ENCODE data around the gene CNIH3. TPM values are rescaled to one million over a fixed set of nuclear protein-coding genes. Genes with fewer than 3 reads are reported as not detected.
A peak's percentile ranks its signal among the peaks of the same experiment; 100 is the strongest.

Gene CNIH3
- total RNA-seq, 1 experiment from 2014 or later = 21.4 TPM

DNA sequence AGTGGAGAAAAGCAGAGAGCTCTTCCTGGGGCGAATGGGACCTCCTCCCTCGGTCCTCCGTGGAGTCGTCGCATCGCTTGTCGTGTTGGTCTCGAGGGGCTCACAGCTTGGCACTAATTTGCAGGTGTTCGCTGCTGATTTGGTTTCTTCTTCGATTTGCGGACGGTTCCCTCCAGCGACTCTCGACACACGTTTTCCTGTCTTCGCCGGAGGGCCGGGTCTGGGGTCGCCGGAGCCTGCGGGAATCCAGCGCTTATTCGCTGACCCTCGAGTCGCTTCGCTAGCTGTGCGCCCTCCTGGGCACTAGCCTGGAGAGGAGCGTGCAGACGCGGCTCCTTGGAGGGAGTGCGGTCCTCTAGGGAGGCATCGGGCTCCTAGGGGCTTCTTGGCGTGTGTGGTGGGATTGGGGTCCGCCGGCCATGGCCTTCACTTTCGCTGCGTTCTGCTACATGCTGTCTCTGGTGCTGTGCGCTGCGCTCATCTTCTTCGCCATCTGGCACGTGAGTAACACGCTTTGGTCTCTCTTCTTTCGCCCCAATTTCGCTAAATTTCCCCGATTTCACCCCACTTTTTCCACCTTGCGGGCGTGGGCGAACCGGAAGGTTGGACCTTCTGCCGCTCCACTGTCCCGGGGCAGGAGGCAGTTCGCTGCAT is 766 bp downstream of the CNIH3 start:
- no peak for DNase-seq (ENCODE audit: low read depth)

DNA sequence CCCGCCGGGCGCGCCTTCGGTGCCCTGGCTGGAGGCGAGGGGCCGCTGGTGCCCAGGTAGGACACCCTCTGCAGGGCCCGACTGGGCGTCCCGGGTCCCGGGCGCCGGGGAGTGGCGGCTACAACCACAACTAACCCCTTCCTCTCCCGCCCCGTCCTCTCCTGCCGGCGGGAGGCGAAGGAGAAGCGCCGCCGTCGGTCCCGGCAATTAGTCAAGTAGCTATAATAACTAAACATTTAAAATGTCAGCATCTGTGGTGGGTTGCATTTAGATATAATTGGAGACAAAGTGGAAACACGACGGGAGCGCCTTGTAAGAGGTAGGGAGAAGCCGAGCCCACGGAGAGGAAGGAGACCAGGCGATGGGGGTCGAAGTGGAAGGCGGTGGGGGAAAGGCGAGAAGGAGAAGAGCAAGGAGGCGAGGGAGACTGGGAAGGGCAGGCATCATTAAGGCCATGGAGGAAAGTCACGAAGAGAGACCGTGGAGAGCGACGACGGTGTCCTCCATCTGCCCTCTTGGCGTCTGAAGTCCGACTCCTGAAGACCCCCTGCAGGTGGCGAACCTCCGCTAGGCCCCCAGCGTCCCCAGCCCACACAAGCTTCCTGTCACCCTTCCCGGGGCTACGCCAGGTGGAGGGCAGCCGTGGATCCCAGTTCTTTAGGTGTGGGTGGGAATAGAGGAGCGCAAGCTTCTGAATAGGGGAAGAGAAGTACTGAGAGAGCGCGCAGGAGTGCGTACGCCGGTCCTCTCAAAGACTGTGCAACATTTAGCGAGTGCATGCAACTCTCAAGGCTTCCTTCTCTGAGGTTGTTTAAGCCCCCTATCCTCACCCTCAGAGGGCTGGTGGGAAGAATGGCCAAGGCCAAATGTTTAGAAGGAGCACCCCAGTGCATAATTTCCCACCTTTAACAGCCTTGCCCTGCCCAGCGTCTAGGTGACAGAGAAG is 1.6 kb downstream of the CNIH3 start:
- DNase-seq (ENCODE audit: low read depth) = no peak

DNA sequence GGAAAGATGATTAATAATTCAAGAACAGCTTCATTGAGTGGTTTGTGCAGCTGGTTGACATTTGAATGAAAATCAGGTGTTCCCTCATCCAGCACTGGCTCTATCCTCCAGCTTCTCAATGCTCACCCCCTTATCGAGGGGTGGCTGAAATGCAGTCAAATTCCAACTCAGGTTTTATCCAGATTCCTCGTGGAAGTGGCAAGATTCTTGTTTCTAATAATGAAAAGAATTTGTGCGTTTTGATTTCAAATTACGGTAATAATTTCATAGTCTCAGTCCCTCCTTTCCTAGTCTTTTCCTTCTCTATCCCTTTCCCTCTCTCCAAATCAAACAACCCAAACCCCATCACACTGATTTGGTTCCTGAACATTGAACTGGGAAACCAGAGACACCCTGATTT is 3.1 kb downstream of the CNIH3 start:
- DNase-seq (ENCODE audit: low read depth) = no peak

DNA sequence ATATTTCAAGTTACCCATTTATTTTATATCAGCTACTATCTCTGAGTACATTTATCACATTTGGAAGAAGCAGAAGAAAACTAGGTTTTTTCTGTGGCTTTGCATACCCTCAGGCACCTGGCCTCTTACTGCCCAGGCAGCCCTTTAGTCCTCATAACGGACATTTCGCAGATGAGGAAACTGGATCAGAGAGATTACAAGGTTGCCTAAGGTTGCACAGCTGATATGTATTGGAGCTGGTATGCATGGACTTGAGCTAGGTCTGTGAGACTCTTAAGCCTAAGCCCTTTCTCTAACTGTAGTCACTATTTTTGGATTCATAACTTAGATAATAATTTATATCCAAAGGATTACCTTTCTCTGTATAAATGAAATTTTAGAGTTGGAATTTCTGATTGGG is 4.0 kb downstream of the CNIH3 start:
- DNase-seq (ENCODE audit: low read depth) = no peak

DNA sequence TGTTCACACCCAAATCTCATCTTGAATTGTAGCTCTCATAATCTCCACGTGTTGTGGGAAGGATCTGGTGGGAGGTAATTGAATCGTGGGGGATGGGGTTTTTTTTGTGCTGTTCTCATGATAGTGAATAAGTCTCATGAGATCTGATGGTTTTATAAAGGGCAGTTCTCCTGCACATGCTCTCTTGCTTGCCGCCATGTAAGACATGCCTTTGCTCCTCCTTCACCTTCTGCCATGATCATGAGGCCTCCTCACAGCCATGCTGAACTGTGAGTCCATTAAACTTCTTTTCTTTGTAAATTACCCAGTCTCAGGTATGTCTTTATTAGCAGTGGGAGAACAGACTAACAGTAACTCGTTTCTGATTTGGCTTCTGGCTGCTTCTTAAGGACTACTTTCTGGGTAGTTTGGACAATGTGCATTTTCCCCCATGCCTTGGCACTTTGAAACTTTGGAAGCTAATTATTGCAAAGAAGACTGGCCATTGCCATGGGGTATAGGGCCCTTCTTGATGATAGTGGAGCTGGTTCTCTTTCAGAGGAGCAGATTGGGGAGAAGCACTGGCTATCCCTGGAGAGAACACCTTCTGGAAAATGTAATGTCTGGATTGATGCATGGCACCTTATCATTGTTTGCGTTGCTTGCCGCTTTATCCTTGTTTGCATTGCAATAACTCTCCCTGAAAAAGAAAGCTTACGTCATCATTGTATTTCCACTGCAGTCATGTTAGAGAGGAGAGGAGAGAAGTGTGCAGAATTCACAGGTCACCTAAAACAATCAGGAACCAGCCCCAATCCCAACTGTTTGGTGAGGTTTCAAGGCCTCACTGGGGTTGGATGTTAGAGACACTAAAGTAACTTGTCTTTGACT is 5.9 kb downstream of the CNIH3 start:
- no peak for DNase-seq (ENCODE audit: low read depth)

DNA sequence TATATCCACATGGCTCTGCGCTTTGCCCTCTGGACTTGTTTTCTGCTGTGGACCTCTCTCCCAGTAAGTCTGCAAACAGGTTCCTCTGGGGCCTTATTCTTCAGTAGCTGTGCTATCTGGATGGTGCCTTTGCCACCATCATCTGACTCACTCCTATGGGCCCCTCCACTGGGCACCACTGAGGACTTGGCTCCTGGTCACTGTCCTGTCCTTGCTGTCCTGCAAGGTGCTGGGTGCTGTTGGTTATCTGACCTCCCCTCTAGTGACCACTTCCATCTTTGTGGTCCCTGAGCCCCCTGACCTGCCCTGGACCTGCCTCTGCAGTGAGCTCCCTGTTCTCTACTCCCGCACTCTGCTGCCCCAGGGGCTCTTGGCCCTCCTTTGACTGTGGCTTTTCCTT is 6.7 kb downstream of the CNIH3 start:
- peak; percentile 30 for DNase-seq (ENCODE audit: low read depth)

DNA sequence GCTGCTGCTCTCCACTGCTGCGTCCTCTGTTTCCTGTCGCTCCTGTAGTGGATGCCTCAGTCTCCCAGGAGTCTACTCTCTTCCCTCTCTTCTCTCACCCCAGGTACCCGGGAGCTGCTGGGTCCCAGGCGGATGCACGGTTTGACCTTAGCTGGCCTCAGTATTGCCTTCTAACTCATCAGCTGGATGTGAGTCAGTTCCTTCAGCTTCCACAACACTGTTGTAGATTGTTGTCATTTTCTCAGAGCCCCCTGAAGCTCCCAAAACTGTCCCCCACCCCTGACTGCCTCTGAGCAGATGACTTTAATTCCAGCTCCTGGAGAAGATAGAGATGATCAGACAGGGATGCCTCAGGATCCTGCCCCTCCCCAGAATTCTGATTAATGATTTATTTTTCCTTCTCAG is 7.2 kb downstream of the CNIH3 start:
- DNase-seq (ENCODE audit: low read depth) = peak; percentile 90

DNA sequence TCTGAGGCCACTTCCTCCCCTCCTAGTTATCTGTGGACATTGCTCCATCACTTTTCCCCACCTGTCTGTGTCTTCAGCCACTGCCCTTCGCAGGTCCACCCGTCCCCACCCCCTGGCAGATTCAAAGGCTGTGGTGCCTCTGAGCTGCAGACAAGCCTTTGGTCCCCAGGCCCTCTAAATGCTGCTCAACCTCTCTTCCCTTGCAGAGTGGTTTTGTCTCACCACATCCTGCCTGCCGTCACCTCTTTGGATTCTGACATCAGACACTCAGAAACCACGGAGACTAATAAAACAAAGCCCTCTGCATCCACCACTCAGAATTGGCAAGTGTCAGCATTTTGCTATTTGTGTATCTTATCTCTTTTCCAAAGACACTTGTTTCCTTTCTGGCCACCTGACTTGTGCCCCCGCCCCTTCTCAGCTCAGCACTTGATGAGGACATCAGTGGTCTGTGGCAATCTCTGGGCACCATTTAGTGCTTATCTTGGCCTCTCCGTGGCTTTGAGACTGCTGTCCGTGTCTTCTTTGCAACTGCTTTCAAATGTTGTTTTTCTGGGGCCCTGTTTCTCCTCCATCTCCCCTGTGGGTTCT is 7.7 kb downstream of the CNIH3 start:
- peak; percentile 100 for DNase-seq (ENCODE audit: low read depth)

DNA sequence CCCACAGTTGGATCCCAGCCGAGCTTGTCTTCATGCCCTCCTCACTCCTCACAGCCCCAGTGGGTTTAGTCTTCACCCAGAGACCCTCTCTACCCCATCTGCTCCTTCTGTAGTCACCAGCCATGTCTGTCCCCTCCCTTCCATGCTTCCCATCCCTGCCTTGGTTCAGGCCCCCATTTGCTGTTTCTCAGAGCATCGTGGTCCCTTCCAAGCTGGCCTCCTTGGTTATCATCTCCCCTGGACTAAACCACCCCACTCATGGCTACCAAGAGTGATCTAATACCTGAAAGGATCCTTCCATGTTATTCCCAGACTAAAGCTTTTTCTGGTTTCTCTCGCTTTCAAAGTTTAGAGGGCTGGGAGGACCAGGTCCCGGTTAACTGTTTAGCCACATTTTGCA is 8.3 kb downstream of the CNIH3 start:
- no peak for DNase-seq (ENCODE audit: low read depth)

DNA sequence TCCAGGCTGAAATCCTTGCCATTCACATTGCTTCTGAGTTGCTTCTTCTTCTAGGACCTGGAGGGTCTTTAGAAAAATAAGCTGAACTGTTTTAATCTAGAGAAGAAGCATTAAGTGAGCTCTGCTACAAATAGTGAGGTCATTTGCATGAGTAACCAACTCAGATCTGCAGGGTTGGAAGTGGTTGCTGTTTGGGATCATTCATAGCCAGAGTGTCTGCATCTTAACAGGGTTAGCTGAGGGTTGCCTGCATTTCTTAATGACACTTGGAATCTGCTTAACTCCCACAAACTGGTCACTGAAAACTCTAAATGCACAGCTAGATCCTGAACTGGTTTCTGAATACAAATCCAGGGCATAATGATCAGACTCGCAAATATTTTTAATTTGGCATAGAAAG is 9.9 kb downstream of the CNIH3 start:
- peak; percentile 89 for DNase-seq (ENCODE audit: low read depth)

DNA sequence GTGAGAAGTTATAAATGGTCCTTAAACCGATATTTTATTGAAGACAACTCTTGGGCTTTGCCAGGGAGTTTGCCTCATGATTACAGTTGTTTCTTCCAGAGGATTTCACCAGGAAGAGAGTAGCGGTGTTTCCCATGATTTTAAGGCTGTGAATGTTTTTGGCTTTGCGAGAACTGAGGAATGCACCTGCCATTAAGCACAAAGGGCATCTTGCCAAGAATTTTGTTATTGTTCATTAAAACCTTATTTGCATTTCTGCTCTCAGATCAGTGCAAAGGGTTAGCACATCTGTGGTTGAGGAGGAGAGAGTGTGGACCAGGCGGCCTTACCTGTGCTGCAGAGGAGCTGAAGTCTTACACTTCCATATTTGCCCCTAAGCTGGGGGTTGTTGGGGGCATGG is 13.8 kb downstream of the CNIH3 start:
- DNase-seq (ENCODE audit: low read depth) = peak; percentile 38

DNA sequence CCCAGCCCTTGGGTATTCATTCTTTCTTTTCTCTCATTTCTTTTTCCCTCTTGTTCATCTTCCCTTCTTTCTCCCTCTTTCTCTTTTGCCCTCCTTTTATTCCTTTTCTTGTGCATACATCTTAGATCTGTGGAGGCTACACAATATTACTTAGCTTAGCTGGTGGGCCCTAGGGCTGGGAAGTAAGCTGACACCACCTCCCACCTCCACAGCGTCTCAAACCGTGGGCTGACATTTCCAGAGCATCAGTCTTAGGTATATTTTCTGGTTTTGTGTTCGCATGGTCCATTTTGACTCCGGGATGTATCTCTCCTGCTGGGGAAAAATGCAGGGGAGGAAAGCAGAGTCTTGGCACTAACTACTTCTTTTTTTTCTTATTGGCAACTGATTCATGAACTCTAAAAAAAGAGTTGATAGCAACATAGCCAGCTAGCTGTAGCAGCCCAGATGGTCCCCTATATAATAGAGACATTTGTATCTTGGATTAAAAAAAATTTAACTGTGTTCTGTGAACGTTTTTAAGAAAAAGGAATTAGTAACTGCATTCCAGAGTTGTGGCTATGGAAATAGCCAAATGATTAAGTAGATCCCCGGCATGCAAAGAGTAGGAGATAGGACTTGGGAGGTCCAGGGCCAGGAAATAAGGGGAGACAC is 15.5 kb downstream of the CNIH3 start:
- DNase-seq (ENCODE audit: low read depth) = peak; percentile 41

DNA sequence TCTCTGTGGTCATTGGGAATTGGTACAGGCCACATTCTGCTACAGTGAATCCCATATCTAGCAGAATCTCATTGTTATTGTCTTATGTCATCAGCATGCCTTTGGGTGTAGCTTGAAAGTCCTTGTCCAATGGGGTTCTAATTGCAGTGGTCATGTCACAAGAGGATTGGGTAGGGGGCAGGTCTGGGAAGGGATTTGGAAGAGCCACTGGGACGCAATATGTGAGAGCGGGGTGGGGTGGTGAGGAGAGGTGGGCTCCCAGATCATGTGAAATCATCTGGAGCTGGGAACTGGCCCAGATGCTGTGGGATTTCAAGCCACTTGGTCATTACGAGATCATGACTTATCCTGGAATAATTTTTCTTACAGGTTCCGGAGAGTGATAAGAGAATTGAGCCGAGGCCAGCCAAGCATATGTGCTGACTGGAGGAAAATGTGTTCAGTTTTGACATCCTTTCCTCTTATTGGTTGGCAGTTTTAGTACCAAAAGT is 16.3 kb downstream of the CNIH3 start:
- peak; percentile 97 for DNase-seq (ENCODE audit: low read depth)

DNA sequence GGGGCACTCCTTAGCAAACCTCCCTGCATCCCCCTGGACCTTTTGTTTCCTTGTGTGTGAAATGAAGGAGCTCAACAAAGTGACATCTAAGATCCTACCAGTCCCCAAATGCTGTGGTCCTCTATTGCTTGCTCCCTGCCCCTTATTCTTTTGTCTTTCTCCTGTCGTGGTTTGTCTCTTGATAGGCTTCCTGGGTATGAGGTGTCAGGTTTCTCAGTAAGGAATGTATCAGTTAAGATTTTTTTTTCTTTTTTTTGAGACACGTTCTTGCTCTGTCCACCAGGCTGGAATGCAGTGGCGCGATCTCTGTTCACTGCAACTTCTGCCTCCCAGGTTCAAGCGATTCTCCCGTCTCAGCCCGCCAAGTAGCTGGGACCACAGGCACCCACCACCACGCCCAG is 16.8 kb downstream of the CNIH3 start:
- peak; percentile 92 for DNase-seq (ENCODE audit: low read depth)

DNA sequence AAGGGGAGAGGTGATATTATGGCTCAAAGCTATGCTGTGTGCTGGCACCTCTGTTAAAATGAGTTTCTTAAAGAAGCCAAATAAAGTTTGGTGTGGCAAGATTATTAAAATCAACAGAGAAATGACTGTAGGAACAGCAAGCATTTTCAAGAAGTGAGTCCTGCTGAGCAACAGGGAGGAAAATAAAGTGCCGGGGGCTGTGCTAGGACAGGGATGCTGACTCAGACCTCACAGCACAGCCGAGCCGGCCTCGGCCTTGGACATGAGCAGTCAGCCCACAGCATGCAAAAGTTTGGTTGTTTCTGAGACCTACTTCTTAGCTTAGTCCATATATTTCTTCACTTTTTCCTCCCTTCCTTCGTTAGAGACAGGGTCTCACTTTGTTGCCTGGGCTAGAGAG is 19.2 kb downstream of the CNIH3 start:
- DNase-seq (ENCODE audit: low read depth) = peak; percentile 94

DNA sequence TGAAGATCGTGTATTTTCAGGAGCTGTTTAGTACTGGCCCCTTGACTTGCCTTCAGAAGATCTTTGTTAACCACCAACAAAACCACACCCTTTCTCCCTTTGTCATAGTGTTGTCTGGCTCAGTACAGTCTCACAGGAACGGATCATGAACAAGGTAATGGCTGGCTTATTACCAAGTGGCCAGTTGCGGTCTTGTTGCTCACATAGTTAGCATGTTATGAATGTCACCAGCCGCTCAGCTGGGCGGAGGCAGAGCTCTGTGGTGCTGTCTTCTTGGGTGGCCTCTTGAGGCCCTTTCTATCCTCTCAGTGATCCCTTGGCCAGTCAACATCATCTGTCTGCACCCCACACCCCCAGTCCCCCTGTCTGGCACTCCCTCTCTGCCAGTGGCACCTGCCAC is 21.4 kb downstream of the CNIH3 start:
- DNase-seq (ENCODE audit: low read depth) = peak; percentile 100

DNA sequence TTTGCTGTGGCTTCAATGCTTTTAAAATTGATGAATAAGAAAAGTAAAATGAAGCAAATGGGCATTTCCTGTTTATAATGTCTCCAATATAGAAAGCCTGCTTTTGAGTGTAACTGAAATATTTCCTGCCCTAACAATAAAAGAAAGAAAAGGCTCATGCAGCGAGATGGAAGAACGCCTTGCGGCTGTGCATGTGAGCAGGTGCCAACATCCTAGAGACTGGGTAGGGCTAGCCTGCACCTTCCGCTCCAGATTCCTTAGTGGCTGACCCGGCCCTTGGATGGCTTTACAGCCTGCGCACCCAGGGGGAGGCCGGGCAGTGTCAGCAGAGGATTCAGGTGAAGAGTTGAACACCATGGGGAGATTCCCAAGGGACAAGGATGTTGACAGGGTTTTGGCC is 21.8 kb downstream of the CNIH3 start:
- DNase-seq (ENCODE audit: low read depth) = peak; percentile 83

DNA sequence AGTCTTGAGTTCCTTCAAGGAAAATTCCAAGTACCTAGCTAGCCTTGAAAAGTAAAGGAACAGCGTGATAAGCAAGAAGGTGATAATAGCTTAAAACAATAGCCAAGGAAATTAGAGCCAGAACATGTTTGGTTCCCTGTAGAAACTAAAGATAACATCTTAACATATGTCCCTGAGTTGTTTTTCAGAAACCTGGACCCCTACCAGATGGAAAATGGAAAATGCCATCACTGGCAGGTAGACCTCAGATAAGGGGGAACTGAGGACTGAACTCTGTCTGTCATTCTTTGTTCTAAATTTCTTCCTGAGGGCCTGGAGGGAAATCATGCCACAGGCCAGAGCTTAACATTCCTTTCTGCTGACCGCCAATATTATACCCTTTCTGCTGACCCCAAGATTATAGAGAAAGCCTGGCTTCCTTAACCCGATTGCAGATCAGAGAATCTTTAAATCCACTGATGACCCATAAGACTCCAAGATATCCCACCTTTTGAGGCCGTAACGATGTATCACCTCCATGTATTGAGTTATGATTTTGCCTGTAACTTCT is 23.4 kb downstream of the CNIH3 start:
- DNase-seq (ENCODE audit: low read depth) = peak; percentile 43

DNA sequence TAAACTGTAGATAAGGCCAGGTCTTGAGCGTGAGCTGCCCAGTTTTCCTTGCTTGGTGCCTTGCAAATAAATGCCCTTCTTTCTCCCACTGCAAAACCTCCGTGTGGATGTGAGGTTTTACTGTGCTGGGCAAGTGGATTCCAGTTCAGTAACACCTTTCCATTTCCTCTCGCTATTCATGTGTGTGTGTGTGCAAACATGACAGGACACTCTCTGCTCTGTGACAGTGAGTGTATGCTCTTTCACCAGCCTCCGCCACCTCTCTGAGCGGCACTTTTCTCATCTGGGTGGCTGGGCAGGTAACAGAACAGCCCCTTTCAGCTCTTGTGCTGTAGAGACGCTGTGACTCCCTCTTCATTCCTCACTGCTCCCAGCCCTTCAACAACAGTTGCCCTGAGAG is 23.9 kb downstream of the CNIH3 start:
- DNase-seq (ENCODE audit: low read depth) = no peak

DNA sequence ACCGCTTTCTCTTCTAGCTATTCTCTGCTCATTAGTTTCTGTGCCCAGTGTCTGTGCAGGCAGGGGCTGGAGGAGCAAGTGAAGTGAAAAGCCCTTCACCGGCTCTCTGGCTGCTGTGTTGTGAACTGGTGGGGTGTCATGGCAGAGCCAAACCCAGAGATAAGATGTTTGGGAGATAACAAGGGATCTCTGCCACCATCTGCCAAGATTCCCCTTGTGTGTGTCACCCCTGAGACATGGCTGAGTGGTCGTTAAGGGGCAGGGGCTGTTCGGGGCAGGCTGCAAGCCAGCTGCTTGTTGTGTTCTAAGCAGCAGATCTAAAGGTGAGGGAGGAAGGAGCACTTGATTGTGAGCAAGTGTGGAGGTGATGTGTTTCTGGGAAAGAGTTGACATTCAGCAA is 24.5 kb downstream of the CNIH3 start:
- DNase-seq (ENCODE audit: low read depth) = no peak

DNA sequence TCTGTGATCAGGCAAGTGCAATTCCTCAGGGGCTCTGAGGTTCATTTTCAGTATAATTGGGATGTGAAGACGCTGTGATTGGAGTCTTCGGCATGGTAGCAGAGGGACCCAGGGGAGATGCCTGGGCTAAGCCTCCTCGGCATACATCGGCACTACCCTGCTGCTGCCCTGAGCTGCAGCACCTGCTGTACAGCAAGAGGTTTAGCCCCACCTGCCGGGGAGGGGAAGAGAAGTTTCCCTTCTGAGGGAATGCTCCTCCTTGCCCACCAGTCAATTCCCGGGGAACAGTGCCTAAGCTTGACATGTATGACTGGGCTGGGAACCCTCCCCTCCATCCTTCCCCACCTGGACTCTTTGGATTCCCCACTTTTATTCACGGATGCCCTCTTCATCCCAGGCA is 24.9 kb downstream of the CNIH3 start:
- DNase-seq (ENCODE audit: low read depth) = no peak

Measured in M059J (cell line).